ENCODE measurements around the gene RMRP.
A peak's percentile ranks its signal among the peaks of the same experiment; 100 is the strongest.

The RMRP gene

DNA sequence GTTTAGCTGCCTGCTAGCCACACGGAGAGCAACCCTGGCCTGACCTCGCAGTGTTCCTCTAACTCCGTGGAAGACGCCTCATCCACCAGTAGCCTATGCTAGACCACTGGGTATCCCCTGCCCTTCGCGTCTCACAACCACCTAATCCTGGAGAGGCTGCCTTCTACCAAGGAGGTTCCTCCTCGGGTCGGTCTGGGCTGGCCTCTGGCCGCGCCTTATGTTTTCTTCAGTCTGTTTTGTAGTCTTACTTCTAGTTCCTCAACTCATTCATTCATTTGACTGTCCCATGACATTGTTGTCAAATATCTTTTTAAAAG, 33.5 kb upstream of the RMRP start:
- TF ChIP-seq, protein P1, sequence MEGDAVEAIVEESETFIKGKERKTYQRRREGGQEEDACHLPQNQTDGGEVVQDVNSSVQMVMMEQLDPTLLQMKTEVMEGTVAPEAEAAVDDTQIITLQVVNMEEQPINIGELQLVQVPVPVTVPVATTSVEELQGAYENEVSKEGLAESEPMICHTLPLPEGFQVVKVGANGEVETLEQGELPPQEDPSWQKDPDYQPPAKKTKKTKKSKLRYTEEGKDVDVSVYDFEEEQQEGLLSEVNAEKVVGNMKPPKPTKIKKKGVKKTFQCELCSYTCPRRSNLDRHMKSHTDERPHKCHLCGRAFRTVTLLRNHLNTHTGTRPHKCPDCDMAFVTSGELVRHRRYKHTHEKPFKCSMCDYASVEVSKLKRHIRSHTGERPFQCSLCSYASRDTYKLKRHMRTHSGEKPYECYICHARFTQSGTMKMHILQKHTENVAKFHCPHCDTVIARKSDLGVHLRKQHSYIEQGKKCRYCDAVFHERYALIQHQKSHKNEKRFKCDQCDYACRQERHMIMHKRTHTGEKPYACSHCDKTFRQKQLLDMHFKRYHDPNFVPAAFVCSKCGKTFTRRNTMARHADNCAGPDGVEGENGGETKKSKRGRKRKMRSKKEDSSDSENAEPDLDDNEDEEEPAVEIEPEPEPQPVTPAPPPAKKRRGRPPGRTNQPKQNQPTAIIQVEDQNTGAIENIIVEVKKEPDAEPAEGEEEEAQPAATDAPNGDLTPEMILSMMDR (IDR thresholded peaks at IDR 0.05): no peak
- Histone ChIP-seq H3K27ac (peak overlapping the region; percentile 96), H3K4me3 (peak overlapping the region; percentile 82)
- DNase-seq (ENCODE audit: low spot score): no peak

- DNase-seq (ENCODE audit: low spot score): peak; percentile 95
- TF ChIP-seq, protein P1 (IDR thresholded peaks at IDR 0.05): no peak
- peak overlapping the region; percentile 96 for H3K27ac ChIP-seq
- peak overlapping the region; percentile 82 for H3K4me3 ChIP-seq
These were observed 33.0 kb upstream of the RMRP start for GRCh38 chr9:35690614-35691333.

- TF ChIP-seq, protein P1 (IDR thresholded peaks at IDR 0.05): no peak
- Histone ChIP-seq H3K4me3 (peak overlapping the region; percentile 82), H3K27ac (peak overlapping the region; percentile 96)
- no peak for DNase-seq (ENCODE audit: low spot score)
These were observed 32.4 kb upstream of the RMRP start for GRCh38 chr9:35690294-35690613.

DNA sequence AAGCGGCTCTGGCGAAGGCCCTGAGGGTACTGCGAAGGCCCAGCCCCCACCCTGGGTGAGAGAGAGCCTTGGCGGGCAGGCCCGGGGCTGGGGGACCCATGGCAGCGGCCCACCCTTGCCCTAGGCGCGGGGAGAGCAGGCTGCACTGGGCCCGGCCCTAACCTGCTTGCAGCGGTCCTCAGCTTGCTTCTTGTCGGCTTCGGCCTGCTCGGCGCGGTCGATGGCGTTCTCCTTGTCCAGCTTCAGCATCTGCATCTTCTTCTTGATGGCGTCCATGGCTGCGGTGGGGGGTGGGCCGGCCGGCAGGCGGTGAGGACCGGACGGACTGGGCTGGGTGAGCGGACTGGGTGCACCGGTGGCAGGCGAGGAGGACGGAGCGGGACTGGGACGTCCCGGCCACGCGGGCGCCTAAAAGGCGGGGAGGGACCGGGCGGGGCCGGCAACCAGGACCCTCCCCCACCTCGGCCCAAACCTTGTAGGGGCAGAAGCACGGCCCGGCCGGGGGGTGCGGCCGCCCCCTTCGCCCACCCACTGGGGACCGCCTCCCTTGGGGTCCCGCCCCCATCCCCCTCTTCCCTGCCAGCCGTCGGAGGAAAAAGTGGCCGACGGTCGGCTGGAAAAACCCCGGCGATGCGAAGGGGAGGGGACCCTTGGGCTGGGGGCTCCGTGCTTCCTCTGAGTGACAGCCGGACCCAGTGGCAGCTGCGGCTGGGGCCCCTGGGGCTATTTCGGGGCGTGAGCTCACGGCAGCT, 31.9 kb upstream of the RMRP start, which contains the start of gene TPM2:
TSS of gene TPM2 (minus strand) at position 384 of the 752 bp plus-strand sequence. CDS start at position 276, 108 bp downstream.
- DNase-seq (ENCODE audit: low spot score): peak; percentile 95
- TF ChIP-seq, protein P1 (IDR thresholded peaks at IDR 0.05): no peak
- Histone ChIP-seq H3K4me3 (peak within 1 kb of the TSS; percentile 82), H3K27ac (peak within 1 kb of the TSS; percentile 96)

DNA sequence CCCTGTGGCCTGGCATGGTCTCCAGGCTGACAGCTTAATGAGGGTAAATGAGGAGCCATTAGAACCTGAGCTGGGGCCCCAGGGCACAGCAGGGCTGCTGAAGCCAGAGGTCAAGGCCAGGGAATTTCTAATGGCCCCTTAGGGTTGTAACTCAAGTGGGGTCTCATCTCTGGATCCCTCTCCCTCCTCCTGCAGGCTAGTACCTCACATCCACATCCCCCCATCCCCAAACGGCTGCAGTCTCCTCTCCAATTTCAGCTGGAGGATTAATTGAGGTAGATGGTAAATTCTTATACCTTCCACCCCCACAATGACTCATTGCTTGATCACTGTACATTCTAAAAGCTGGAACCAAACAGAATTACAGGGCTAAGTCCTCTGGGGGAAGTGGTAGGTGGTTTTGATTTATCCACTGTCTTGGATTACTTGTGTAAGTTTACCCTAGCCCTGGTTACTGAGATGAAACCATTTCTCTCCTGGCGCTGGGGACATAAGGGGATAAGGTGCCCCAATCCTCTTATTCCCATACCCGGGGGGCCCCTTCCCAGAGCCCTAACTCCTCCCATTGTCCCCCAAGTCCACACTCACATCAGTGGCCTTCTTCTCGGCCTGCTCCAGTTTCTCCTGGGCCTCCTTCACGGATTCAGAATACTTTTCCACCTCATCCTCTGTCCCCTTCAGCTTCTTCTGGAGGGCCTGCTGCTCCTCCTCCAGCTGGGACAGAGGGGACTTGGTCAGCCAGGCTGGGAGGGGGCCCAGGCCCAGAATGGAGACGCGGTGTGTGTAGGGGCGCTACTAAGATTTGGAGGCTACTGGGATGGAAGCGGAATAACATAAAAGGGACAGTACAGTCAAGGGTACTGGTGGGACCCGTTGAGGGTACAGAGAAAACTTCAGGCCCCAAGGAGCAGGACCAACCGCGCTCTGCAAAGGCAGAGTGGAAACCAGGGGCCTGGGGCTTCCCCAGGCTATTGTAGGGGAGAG, 31.0 kb upstream of the RMRP start:
- peak overlapping the region; percentile 82 for H3K4me3 ChIP-seq
- DNase-seq (ENCODE audit: low spot score): no peak
- peak overlapping the region; percentile 96 for H3K27ac ChIP-seq
- TF ChIP-seq, protein P1 (IDR thresholded peaks at IDR 0.05): no peak

DNA sequence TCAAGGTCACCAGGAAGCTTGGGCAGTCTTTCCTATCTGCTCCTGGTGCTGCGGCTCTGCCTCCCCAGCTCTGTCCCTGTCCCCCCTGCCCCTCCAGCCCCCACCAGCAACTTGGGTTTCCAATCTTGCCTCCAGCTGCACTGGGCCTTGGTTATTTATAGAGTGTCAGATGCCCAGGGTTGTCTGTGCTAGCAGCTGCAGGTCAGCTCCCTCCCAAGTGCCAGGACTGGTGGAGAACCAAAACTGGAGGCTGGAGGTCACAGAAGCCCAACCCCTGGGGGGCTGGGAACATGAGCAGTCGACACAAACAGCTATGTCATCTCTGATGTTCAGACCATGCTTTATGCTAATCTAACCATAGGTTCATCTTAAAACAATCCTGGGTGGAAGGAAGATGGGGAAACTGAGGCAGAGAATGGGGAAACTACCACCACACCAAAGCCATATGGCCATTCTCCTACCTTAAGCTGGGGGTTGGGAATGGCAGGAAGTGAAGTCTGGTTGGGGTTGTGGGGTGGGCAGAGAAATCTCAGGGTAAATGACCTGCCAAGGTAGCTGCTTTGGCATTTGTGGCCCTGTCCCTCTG, 30.2 kb upstream of the RMRP start:
- H3K27ac ChIP-seq: peak overlapping the region; percentile 96
- TF ChIP-seq, protein P1 (IDR thresholded peaks at IDR 0.05): no peak
- DNase-seq (ENCODE audit: low spot score): no peak
- peak overlapping the region; percentile 82 for H3K4me3 ChIP-seq

Data from coronary artery (tissue), 2 donors.